GM19395 (cell line): ENCODE measurements around the gene TXNDC5.

Source experiments
- ATAC-seq: cut with Tn5 transposase; IDR thresholded peaks from one replicate; pipeline ENCODE4 v1.9.1; 2021; ENCODE audit warnings: mild to moderate bottlenecking, moderate library complexity; ENCODE audit not compliant: unreplicated experiment

The TXNDC5 gene

GRCh38 chr6:7868926-7869325, 41.7 kb downstream of the TXNDC5 start:
- no peak for ATAC-seq

- ATAC-seq = no peak
These were observed 44.1 kb downstream of the TXNDC5 start for GRCh38 chr6:7866526-7866925.

GRCh38 chr6:7865781-7866180, 44.8 kb downstream of the TXNDC5 start:
- no peak for ATAC-seq

- ATAC-seq = no peak
These were observed 51.0 kb downstream of the TXNDC5 start for GRCh38 chr6:7859591-7859990.

- ATAC-seq = no peak
These were observed 58.8 kb downstream of the TXNDC5 start for GRCh38 chr6:7851780-7852179.

GRCh38 chr6:7848229-7848628, 62.4 kb downstream of the TXNDC5 start:
- no peak for ATAC-seq

GRCh38 chr6:7846966-7847818, 63.4 kb downstream of the TXNDC5 start:
- no peak for ATAC-seq

- no peak for ATAC-seq
These were observed 68.7 kb downstream of the TXNDC5 start for GRCh38 chr6:7841781-7842468.

- ATAC-seq = no peak
These were observed 74.1 kb downstream of the TXNDC5 start for GRCh38 chr6:7836371-7837026.

GRCh38 chr6:7833751-7834070, 76.9 kb downstream of the TXNDC5 start:
- no peak for ATAC-seq

GRCh38 chr6:7832904-7833750, 77.5 kb downstream of the TXNDC5 start:
- ATAC-seq = no peak
